Astrocyte (in vitro differentiated cells and primary cell): Measurements from ENCODE around the gene WSCD1. TPM values are rescaled to one million over a fixed set of nuclear protein-coding genes. Genes with fewer than 3 reads are reported as not detected.

Source experiments
- DNase-seq: peaks from one replicate; pipeline ENCODE4 v3.0.0-alpha.2; 2010; ENCODE audit warnings: low read depth
- FAIRE-seq: peaks from 2 replicates; lab custom pipeline; 2011; peaks lifted over from hg19 to GRCh38; lab: Jason Lieb, UNC
- H2AFZ ChIP-seq: 2 replicates; pipeline ENCODE4 v1.6.0; 2012; ENCODE audit warnings: low read depth, low read length, inconsistent platforms
- H3K27ac ChIP-seq: 2 replicates; pipeline ENCODE4 v1.5.1; 2011; ENCODE audit warnings: low read depth, low read length, inconsistent platforms
- H3K27me3 ChIP-seq: 2 replicates; pipeline ENCODE4 v1.6.0; 2011; ENCODE audit warnings: low read length, inconsistent platforms; ENCODE audit not compliant: insufficient read depth
- H3K36me3 ChIP-seq: 2 replicates; pipeline ENCODE4 v1.5.1; 2011; ENCODE audit warnings: low read length, inconsistent platforms; ENCODE audit not compliant: insufficient read depth
- H3K4me1 ChIP-seq: 2 replicates; pipeline ENCODE4 v1.5.1; 2011; ENCODE audit warnings: low read length, inconsistent platforms; ENCODE audit not compliant: insufficient read depth
- H3K4me2 ChIP-seq: 2 replicates; pipeline ENCODE4 v1.6.0; 2012; ENCODE audit warnings: low read length, inconsistent platforms
- H3K4me3 ChIP-seq: 2 replicates; pipeline ENCODE4 v1.5.1; 2011; ENCODE audit warnings: low read depth, mild to moderate bottlenecking, low read length, inconsistent platforms; ENCODE audit not compliant: insufficient read depth
- H3K79me2 ChIP-seq: 2 replicates; pipeline ENCODE4 v1.6.0; 2012; ENCODE audit warnings: mild to moderate bottlenecking, low read length, inconsistent platforms; ENCODE audit not compliant: insufficient read depth
- H3K9ac ChIP-seq: 2 replicates; pipeline ENCODE4 v1.6.0; 2012; ENCODE audit warnings: mild to moderate bottlenecking, low read length, inconsistent platforms
- H3K9me3 ChIP-seq: 2 replicates; pipeline ENCODE4 v1.5.1; 2012; ENCODE audit warnings: low read depth, mild to moderate bottlenecking, low read length, inconsistent platforms; ENCODE audit not compliant: insufficient read depth
- H4K20me1 ChIP-seq: 2 replicates; pipeline ENCODE4 v1.6.0; 2012; ENCODE audit warnings: low read length, inconsistent platforms; ENCODE audit not compliant: insufficient read depth
- H3K27ac Mint-ChIP-seq: one replicate; pipeline ENCODE4 v1.8.0; 2021; ENCODE audit warnings: mild to moderate bottlenecking, mixed read lengths; ENCODE audit not compliant: unreplicated experiment
- H3K27me3 Mint-ChIP-seq: one replicate; pipeline ENCODE4 v1.8.0; 2021; ENCODE audit warnings: low read depth, mixed read lengths; ENCODE audit not compliant: unreplicated experiment
- H3K36me3 Mint-ChIP-seq: one replicate; pipeline ENCODE4 v1.8.0; 2021; ENCODE audit warnings: low read depth, mixed read lengths; ENCODE audit not compliant: unreplicated experiment
- H3K4me1 Mint-ChIP-seq: one replicate; pipeline ENCODE4 v1.8.0; 2021; ENCODE audit warnings: low read depth, mixed read lengths; ENCODE audit not compliant: unreplicated experiment
- H3K4me3 Mint-ChIP-seq: one replicate; pipeline ENCODE4 v1.8.0; 2021; ENCODE audit warnings: mild to moderate bottlenecking, moderate library complexity, mixed read lengths; ENCODE audit not compliant: unreplicated experiment
- H3K9me3 Mint-ChIP-seq: one replicate; pipeline ENCODE4 v1.8.0; 2021; ENCODE audit warnings: mild to moderate bottlenecking, mixed read lengths; ENCODE audit not compliant: unreplicated experiment
- EZH2 ChIP-seq: IDR thresholded peaks from 2 replicates; pipeline ENCODE4 v1.6.1; 2012; ENCODE audit warnings: mild to moderate bottlenecking, low read length, inconsistent platforms; ENCODE audit not compliant: insufficient read depth
- total RNA-seq: library from RNA; stranded (reverse); gene quantifications from 2 replicates; pipeline ENCODE4 v1.2.1, GENCODE V29; 2021
- TF ChIP-seq, protein P1 (sequence below): IDR thresholded peaks from 2 replicates; pipeline ENCODE4 v1.5.1; 2011; ENCODE audit warnings: low read depth, mild to moderate bottlenecking, inconsistent platforms, low read length, moderate library complexity; ENCODE audit not compliant: insufficient read depth

WSCD1 gene
- total RNA-seq, 1 donor from 2014 or later = 3.9 TPM

DNA sequence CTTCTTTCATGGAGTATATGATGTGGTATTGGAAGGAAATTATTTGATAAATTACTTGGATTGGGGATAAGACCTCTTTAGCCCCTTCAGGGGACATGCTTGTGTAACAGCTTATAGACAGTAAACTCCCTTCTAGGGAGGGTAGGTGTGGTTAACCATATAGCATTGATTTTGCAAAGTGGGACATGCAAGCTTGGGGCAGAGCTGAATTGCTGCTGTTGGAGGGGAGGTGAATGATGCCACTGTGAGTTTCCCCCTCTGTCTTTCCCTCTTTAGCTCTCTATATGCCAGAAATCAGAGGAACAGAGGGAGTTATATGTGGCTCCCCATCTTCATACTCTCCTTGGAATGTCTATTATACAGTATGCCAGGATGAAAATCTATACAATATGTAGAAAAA, 54.7 kb downstream of the WSCD1 start:
- Histone ChIP-seq H3K9me3 (peaks cover 3% of the 10 kb centered on the region), H3K4me1 (no peaks in the 10 kb centered on the region), H3K4me3 (no peak overlapping the region), H3K9ac (no peak overlapping the region), H2AFZ (no peak overlapping the region), H3K4me2 (no peak overlapping the region), H4K20me1 (no peaks in the 10 kb centered on the region), H3K36me3 (no peaks in the 10 kb centered on the region), H3K79me2 (no peaks in the 10 kb centered on the region), H3K27ac (no peak overlapping the region), H3K27me3 (no peaks in the 10 kb centered on the region)
- FAIRE-seq (no peak), DNase-seq (no peak)
- Mint-ChIP-seq H3K4me1 (no peaks in the 10 kb centered on the region), H3K4me3 (no peak overlapping the region), H3K27me3 (peaks cover 12% of the 10 kb centered on the region), H3K36me3 (no peaks in the 10 kb centered on the region), H3K9me3 (peaks cover 20% of the 10 kb centered on the region), H3K27ac (no peak overlapping the region)
- TF ChIP-seq EZH2 = no peak
- TF ChIP-seq, protein P1, sequence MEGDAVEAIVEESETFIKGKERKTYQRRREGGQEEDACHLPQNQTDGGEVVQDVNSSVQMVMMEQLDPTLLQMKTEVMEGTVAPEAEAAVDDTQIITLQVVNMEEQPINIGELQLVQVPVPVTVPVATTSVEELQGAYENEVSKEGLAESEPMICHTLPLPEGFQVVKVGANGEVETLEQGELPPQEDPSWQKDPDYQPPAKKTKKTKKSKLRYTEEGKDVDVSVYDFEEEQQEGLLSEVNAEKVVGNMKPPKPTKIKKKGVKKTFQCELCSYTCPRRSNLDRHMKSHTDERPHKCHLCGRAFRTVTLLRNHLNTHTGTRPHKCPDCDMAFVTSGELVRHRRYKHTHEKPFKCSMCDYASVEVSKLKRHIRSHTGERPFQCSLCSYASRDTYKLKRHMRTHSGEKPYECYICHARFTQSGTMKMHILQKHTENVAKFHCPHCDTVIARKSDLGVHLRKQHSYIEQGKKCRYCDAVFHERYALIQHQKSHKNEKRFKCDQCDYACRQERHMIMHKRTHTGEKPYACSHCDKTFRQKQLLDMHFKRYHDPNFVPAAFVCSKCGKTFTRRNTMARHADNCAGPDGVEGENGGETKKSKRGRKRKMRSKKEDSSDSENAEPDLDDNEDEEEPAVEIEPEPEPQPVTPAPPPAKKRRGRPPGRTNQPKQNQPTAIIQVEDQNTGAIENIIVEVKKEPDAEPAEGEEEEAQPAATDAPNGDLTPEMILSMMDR = no peak

DNA sequence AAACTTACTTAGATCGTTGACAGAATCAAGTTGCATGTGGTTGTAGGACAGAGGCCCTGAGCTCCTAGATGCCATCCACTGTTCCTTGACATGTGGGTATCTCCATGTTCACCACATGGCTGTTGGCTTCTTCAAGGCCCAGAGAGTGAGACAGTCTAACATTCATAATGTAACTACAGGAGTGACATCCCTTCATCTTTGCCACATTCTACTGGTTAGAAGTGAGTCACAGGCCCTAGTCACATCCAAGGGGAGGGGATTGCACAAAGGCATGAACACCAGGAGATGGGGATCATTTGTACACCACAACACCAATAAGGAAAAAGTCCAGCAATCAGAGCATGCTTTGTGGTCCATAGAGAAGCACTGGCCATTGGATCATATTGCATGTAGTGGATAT, 56.6 kb downstream of the WSCD1 start:
- no peak overlapping the region for H3K27ac ChIP-seq
- no peaks in the 10 kb centered on the region for H3K4me1 ChIP-seq

DNA sequence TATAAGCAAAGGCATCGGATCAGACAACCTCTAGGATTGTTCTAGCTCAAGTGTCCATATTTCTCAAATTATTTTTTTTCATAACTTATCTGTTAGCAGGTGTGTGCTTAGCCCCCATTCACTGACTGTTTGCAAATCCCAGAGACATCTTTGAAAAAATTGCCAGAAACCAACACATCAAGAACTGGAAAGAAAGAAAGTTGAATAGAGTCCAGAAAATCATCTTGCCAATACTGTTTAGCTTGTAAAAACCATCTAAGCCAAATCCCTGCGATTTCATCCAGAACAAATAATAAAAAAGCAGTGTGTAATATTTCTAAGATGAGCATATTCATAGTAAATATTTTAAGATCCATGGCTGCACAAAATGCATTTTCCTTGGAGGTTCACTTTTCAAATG, 64.5 kb downstream of the WSCD1 start:
- Histone ChIP-seq H3K27ac (no peak overlapping the region), H4K20me1 (no peaks in the 10 kb centered on the region), H3K36me3 (no peaks in the 10 kb centered on the region), H3K79me2 (no peaks in the 10 kb centered on the region), H3K9me3 (no peaks in the 10 kb centered on the region), H3K27me3 (peaks cover 5% of the 10 kb centered on the region), H3K4me1 (no peaks in the 10 kb centered on the region), H2AFZ (no peak overlapping the region), H3K4me3 (no peak overlapping the region), H3K4me2 (no peak overlapping the region), H3K9ac (no peak overlapping the region)
- Mint-ChIP-seq H3K9me3 (no peaks in the 10 kb centered on the region), H3K27me3 (peaks cover 45% of the 10 kb centered on the region), H3K4me1 (no peaks in the 10 kb centered on the region), H3K4me3 (no peak overlapping the region), H3K27ac (no peak overlapping the region), H3K36me3 (no peaks in the 10 kb centered on the region)
- FAIRE-seq (no peak), DNase-seq (no peak)
- TF ChIP-seq, protein P1 = no peak
- no peak for TF ChIP-seq EZH2

More for the DNA sequence above, 56.6 kb downstream of the WSCD1 start:
- no peaks in the 10 kb centered on the region for H3K9me3 ChIP-seq
- H4K20me1 ChIP-seq = no peaks in the 10 kb centered on the region
- Mint-ChIP-seq H3K27me3 (peaks cover 24% of the 10 kb centered on the region), H3K27ac (no peak overlapping the region), H3K4me3 (no peak overlapping the region), H3K4me1 (no peaks in the 10 kb centered on the region), H3K9me3 (peaks cover 20% of the 10 kb centered on the region), H3K36me3 (no peaks in the 10 kb centered on the region)
- no peak overlapping the region for H3K4me3 ChIP-seq
- H2AFZ ChIP-seq = no peak overlapping the region
- no peak for FAIRE-seq
- no peaks in the 10 kb centered on the region for H3K79me2 ChIP-seq
- H3K27me3 ChIP-seq = no peaks in the 10 kb centered on the region
- H3K36me3 ChIP-seq = no peaks in the 10 kb centered on the region
- no peak for TF ChIP-seq EZH2
- TF ChIP-seq, protein P1 = no peak
- DNase-seq = no peak
- H3K4me2 ChIP-seq = no peak overlapping the region
- no peak overlapping the region for H3K9ac ChIP-seq
